ENCODE measurements around the gene IPO4. TPM values are rescaled to one million over a fixed set of nuclear protein-coding genes. Genes with fewer than 3 reads are reported as not detected.

IPO4 gene
- total and polyA plus RNA-seq, 10 of the 15 experiments (the other 5 are each of a cell fraction or from before 2014, with no cell fraction given) = 7.8 to 139 (median 37.6) TPM

GRCh38 chr14:24196071-24197055 lies 7.7 kb upstream of the IPO4 start (continued):
- TF ChIP-seq ZNF687 (IDR thresholded peaks at IDR 0.05) (peak; percentile 34; the same call in 1 of the 2 replicates), MXI1 (IDR thresholded peaks at IDR 0.05; ENCODE audit: low read depth, low read length) (peak; percentile 87), CHD1 (IDR thresholded peaks at IDR 0.05; ENCODE audit: low read depth, low read length) (peak; percentile 50; the same call in 1 of the 2 replicates), HDGF (IDR thresholded peaks at IDR 0.05) (peak; percentile 13; the same call in 1 of the 2 replicates), ZNF24 (IDR thresholded peaks at IDR 0.05) (no peak), IKZF2 (IDR thresholded peaks at IDR 0.05) (peak; percentile 25 to 50; a peak in 2 of 4 replicates), TBL1XR1 (IDR thresholded peaks at IDR 0.05; ENCODE audit: low read depth, low read length) (no peak), PML (IDR thresholded peaks at IDR 0.05; ENCODE audit: low read length) (0 out of 2 replicates have a peak, but pooled peaks have one; percentile 35), ATF7 (IDR thresholded peaks at IDR 0.05; ENCODE audit: low read depth) (no peak), YBX1 (IDR thresholded peaks at IDR 0.05) (no peak), SPI1 (IDR thresholded peaks at IDR 0.05; ENCODE audit: borderline replicate concordance, insufficient read depth, low read depth, low read length) (peak; percentile 69)

Data from GM12878 (cell line).